NCI-H2196 (cell line): ENCODE measurements around the gene DERL3.

ENCODE experiments used
- DNase-seq: peaks from one replicate; lab custom pipeline; 2025; ENCODE audit not compliant: unreplicated experiment; lab: John Stamatoyannopoulos, UW

Gene DERL3

GRCh38 chr22:23832226-23833016 is 6.4 kb downstream of the DERL3 start:
- no peak for DNase-seq

GRCh38 chr22:23831781-23832180 is 7.0 kb downstream of the DERL3 start:
- no peak for DNase-seq

- no peak for DNase-seq
Measured at GRCh38 chr22:23831261-23831660, 7.5 kb downstream of the DERL3 start.

- no peak for DNase-seq
Measured at GRCh38 chr22:23829845-23830372, 8.9 kb downstream of the DERL3 start.

- no peak for DNase-seq
Measured at GRCh38 chr22:23828800-23829680, 9.8 kb downstream of the DERL3 start.

GRCh38 chr22:23827351-23827995 is 11.3 kb downstream of the DERL3 start:
- DNase-seq = no peak

- no peak for DNase-seq
Measured at GRCh38 chr22:23826510-23827350, 12.1 kb downstream of the DERL3 start.

- DNase-seq = no peak
Measured at GRCh38 chr22:23825246-23825905, 13.4 kb downstream of the DERL3 start.

- DNase-seq = no peak
Measured at GRCh38 chr22:23824476-23825245, 14.1 kb downstream of the DERL3 start.

GRCh38 chr22:23823331-23823791 is 15.4 kb downstream of the DERL3 start:
- no peak for DNase-seq

- DNase-seq = no peak
Measured at GRCh38 chr22:23822101-23822671, 16.6 kb downstream of the DERL3 start.

- DNase-seq = no peak
Measured at GRCh38 chr22:23820748-23821211, 18.0 kb downstream of the DERL3 start.

GRCh38 chr22:23818541-23818940 is 20.3 kb downstream of the DERL3 start:
- DNase-seq = no peak

- DNase-seq = no peak
Measured at GRCh38 chr22:23817146-23817545, 21.7 kb downstream of the DERL3 start.

GRCh38 chr22:23816156-23816976 is 22.4 kb downstream of the DERL3 start:
- no peak for DNase-seq

GRCh38 chr22:23815541-23816155 is 23.2 kb downstream of the DERL3 start:
- no peak for DNase-seq

- no peak for DNase-seq
Measured at GRCh38 chr22:23812378-23812777, 26.4 kb downstream of the DERL3 start.
